NCI-H128 (cell line): ENCODE measurements around the gene SLC16A5.
"Not testable (repeated sequence)": the region's sequence is repeated elsewhere in the genome, so short reads cannot be mapped to it uniquely, and the experiment has no call there.

Source experiments
- DNase-seq: peaks from one replicate; lab custom pipeline; 2025; ENCODE audit not compliant: unreplicated experiment; lab: John Stamatoyannopoulos, UW

SLC16A5 gene

GRCh38 chr17:75087558-75088453 lies at the start of gene SLC16A5:
Gene SLC16A5, plus strand, starts transcription at chr17:75087954. Its CDS starts 5,683 bp downstream, at chr17:75093637.
- no peak for DNase-seq

GRCh38 chr17:75039238-75039637 lies 48.5 kb upstream of the SLC16A5 start:
- no peak for DNase-seq

- no peak for DNase-seq
Observed at GRCh38 chr17:75041656-75042280, 46.0 kb upstream of the SLC16A5 start.

- DNase-seq = not testable (repeated sequence)
Observed at GRCh38 chr17:75043789-75044188, 44.0 kb upstream of the SLC16A5 start.

GRCh38 chr17:75044716-75045115 lies 43.0 kb upstream of the SLC16A5 start:
- DNase-seq = no peak

GRCh38 chr17:75045946-75046406 lies 41.8 kb upstream of the SLC16A5 start:
- not testable (repeated sequence) for DNase-seq

- peak; percentile 69 for DNase-seq
Observed at GRCh38 chr17:75046407-75047289, 41.1 kb upstream of the SLC16A5 start, which contains the start of the genes ATP5PD and KCTD2. Gene ATP5PD, minus strand, starts transcription at chr17:75046969. Its CDS starts 4,319 bp downstream, at chr17:75042650. Gene KCTD2, plus strand, starts transcription at chr17:75047225. Its CDS starts 26 bp downstream, at chr17:75047251.

- no peak for DNase-seq
Observed at GRCh38 chr17:75047398-75048098, 40.2 kb upstream of the SLC16A5 start.

GRCh38 chr17:75048249-75048878 lies 39.4 kb upstream of the SLC16A5 start:
- no peak for DNase-seq

GRCh38 chr17:75049057-75049456 lies 38.7 kb upstream of the SLC16A5 start:
- no peak for DNase-seq

- no peak for DNase-seq
Observed at GRCh38 chr17:75049706-75050105, 38.0 kb upstream of the SLC16A5 start.

GRCh38 chr17:75051941-75052340 lies 35.8 kb upstream of the SLC16A5 start:
- DNase-seq = no peak

- no peak for DNase-seq
Observed at GRCh38 chr17:75059369-75060345, 28.1 kb upstream of the SLC16A5 start.

- no peak for DNase-seq
Observed at GRCh38 chr17:75060434-75061054, 27.2 kb upstream of the SLC16A5 start.

- DNase-seq = no peak
Observed at GRCh38 chr17:75061055-75061438, 26.7 kb upstream of the SLC16A5 start.

GRCh38 chr17:75061618-75062017 lies 26.1 kb upstream of the SLC16A5 start:
- no peak for DNase-seq

- DNase-seq = no peak
Observed at GRCh38 chr17:75063201-75063600, 24.6 kb upstream of the SLC16A5 start.

GRCh38 chr17:75063626-75064025 lies 24.1 kb upstream of the SLC16A5 start:
- DNase-seq = no peak
